Prostate gland (tissue), 2 donors: ENCODE measurements around the gene PRDX5.

ENCODE experiments used
- CTCF ChIP-seq, 4 experiments: fragments of 200-600 bp in 2 of 4; fragments of 450-650 bp in 2 of 4; sonication (generic) in 2 of 4; IDR thresholded peaks; 1 replicate in 3 of 4; 2 replicates in 1 of 4; pipeline ENCODE4 v1.5.1; 2016 to 2019; ENCODE audit warnings: antibody characterized with exemption in 4 of 4, mild to moderate bottlenecking in 2 of 4, moderate library complexity in 2 of 4
- POLR2AphosphoS5 ChIP-seq: sonication (generic); formaldehyde crosslinking; IDR thresholded peaks from one replicate; pipeline ENCODE4 v1.6.1; 2017; ENCODE audit warnings: antibody characterized with exemption

DNA sequence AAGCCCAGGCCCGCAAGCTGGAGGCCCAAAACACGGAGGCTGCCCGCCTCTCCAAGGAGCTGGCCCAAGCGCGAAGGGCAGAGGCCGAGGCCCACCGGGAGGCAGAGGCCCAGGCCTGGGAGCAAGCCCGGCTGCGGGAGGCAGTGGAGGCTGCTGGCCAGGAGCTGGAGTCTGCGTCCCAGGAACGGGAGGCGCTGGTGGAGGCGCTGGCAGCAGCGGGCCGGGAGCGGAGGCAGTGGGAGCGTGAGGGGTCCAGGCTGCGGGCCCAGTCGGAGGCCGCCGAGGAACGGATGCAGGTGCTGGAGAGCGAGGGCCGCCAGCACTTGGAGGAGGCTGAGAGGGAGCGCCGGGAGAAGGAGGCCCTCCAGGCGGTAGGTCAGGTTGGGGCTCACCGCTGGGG is 26.9 kb downstream of the PRDX5 start:
- TF ChIP-seq POLR2AphosphoS5 (no peak), CTCF (IDR thresholded peaks at IDR 0.05) (no peak)
